Activated T-helper 1 cell treated with anti-CD3 and anti-CD28 coated beads, Interleukin-12 subunit alpha, Interleukin-12 subunit beta, Interleukin-2, Interleukin-4 antibody, amounts not matched to agents 30 ng/mL and 10 ng/mL and 1 ng/mL, durations not matched to agents 14 hours and 24 hours and 36 hours (primary cell): ENCODE measurements around the gene CPEB1. TPM values are rescaled to one million over a fixed set of nuclear protein-coding genes. Genes with fewer than 3 reads are reported as not detected.
"Not testable (repeated sequence)": the region's sequence is repeated elsewhere in the genome, so short reads cannot be mapped to it uniquely, and the experiment has no call there.

Experiments
- DNase-seq: peaks from one replicate; pipeline ENCODE4 v3.0.0; 2021; ENCODE audit warnings: low spot score
- H3K27ac Mint-ChIP-seq: one replicate; pipeline ENCODE4 v1.8.0; 2021; ENCODE audit warnings: mild to moderate bottlenecking, mixed read lengths
- H3K27me3 Mint-ChIP-seq: one replicate; pipeline ENCODE4 v1.8.0; 2022; ENCODE audit warnings: mild to moderate bottlenecking, moderate library complexity, mixed read lengths; ENCODE audit not compliant: insufficient read depth
- H3K36me3 Mint-ChIP-seq: one replicate; pipeline ENCODE4 v1.8.0; 2021; ENCODE audit warnings: low read depth, mixed read lengths
- H3K4me1 Mint-ChIP-seq: one replicate; pipeline ENCODE4 v1.8.0; 2021; ENCODE audit warnings: low read depth, mixed read lengths
- H3K4me3 Mint-ChIP-seq: one replicate; pipeline ENCODE4 v1.8.0; 2021; ENCODE audit warnings: mild to moderate bottlenecking, moderate library complexity, mixed read lengths
- H3K9me3 Mint-ChIP-seq: one replicate; pipeline ENCODE4 v1.8.0; 2021; ENCODE audit warnings: mixed read lengths
- intact Hi-C: fragments of 100-400 bp; cut with micrococcal nuclease; formaldehyde crosslinking; loops from one replicate; pipeline ENCODE4 v1.15.1; 2024
- total RNA-seq: library from RNA; stranded (reverse); gene quantifications from 2 replicates; pipeline ENCODE4 v1.2.3, GENCODE V29; 2022

Gene CPEB1
- total RNA-seq, 1 donor from 2014 or later = not detected

DNA sequence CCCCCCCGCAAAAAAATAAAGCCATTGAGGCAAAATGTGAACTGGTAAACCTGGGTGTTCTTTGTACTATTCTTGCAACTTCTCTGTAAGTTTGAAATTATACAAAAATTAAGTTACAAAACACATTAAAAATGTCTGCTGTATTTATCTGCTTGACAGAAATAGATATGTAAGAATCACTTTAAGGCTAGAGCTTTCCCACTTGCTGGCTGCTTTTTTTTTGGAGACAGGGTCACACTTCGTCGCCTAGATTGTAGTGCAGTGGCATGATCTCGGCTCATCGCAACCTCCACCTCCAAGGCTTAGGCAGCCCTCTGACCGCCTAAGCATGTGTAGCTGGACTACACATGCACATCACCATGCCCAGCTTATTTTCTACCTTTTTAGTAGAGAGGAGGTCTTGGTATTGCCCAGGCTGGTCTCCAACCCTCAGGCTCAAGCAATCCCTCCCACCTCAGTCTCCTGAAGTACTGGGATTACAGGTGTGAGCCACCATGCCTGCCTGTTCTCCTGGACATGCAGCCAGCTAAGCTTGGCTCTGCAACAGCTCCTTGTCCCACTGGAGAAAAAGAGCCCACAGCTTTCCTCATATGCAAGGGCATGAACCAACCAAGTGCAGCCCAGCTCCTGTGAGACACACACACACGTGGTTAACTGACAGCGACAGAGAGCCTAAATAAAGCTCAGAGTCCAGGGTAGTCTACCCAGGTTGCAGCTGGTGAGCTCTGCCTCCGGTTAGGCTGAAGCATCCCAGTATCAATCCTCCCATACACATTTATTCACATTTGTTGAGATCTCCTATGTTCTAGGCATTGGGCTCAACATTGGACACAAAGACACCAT is 111.4 kb downstream of the CPEB1 start:
- H3K4me3 Mint-ChIP-seq = peak overlapping the region; percentile 35

DNA sequence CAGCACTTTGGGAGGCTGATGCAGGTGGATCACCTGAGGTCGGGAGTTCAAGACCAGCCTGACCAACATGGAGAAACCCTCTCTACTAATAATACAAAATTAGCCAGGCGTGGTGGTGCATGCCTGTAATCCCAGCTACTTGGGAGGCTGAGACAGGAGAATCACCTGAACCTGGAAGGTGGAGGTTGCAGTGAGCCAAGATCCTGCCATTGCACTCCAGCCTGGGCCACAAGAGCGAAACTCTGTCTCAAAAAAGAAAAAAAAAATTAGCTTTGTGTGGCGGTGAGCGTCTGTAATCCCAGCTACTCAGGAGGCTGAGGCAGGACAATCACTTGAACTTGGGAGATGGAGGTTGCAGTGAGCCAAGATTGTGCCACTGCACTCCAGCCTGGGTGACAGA is 112.0 kb downstream of the CPEB1 start:
- not testable (repeated sequence) for H3K9me3 Mint-ChIP-seq, H3K4me3 Mint-ChIP-seq, H3K27ac Mint-ChIP-seq, H3K27me3 Mint-ChIP-seq, DNase-seq
- H3K4me1 Mint-ChIP-seq = peaks cover 40% of the 10 kb centered on the region
- H3K36me3 Mint-ChIP-seq = peaks cover 61% of the 10 kb centered on the region
- intact Hi-C loops = loop anchor here (10.0 kb wide), 1 partner anchor 670 kb away; the partner anchor contains the start of gene HDGFL3

More for the DNA sequence above, 111.4 kb downstream of the CPEB1 start:
- Mint-ChIP-seq H3K4me1 (peaks cover 36% of the 10 kb centered on the region), H3K36me3 (peaks cover 61% of the 10 kb centered on the region), H3K9me3 (no peaks in the 10 kb centered on the region), H3K27ac (peak overlapping the region; percentile 68), H3K27me3 (no peaks in the 10 kb centered on the region)
- intact Hi-C loops = loop anchor here (10.0 kb wide), 1 partner anchor 669 kb away; the partner anchor contains the start of gene HDGFL3
- DNase-seq = no peak

DNA sequence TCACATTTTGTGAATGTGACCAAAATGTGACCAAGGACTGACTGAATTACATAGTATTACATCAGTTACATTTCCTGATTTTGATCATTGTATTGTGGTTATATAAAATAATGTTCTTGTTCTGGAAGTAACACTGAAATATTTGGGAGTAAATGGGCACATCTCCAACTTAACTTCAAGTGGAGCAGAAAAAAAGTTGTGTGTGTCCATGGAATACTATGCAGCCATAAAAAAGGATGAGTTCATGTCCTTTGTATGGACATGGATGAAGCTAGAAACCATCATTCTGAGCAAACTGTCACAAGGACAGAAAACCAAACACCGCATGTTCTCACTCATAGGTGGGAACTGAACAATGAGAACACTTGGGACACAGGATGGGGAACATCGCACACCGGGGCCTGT is 112.7 kb downstream of the CPEB1 start:
- Mint-ChIP-seq H3K4me3 (peak overlapping the region; percentile 33), H3K4me1 (peaks cover 42% of the 10 kb centered on the region), H3K36me3 (peaks cover 56% of the 10 kb centered on the region), H3K27ac (peak overlapping the region; percentile 29)
- H3K27me3 Mint-ChIP-seq, H3K9me3 Mint-ChIP-seq, DNase-seq: not testable (repeated sequence)
- intact Hi-C loops = loop anchor here (10.0 kb wide), 1 partner anchor 670 kb away; the partner anchor contains the start of gene HDGFL3

DNA sequence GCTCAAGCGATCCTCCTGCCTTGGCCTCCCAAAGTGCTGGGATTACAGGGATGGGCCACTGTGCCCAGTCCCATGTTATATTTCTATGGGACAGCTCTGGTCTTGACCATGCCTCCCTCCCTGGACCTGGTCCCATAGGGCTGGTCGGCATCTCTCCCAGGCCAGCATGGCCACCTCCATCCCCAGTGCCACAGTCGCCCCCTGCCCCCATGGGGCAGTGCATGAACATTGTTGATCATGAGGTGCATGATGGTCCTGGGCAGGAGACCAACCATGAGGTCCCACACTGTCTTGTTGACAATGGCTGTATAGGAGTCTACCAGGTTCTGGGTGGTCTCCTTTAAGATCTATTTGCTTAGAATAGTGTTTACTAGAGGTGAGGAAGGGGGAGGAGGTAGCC is 113.4 kb downstream of the CPEB1 start:
- no peaks in the 10 kb centered on the region for H3K27me3 Mint-ChIP-seq
- DNase-seq = no peak
- H3K27ac Mint-ChIP-seq = peak overlapping the region; percentile 53
- no peaks in the 10 kb centered on the region for H3K9me3 Mint-ChIP-seq
- H3K36me3 Mint-ChIP-seq = peaks cover 49% of the 10 kb centered on the region
- peaks cover 40% of the 10 kb centered on the region for H3K4me1 Mint-ChIP-seq
- H3K4me3 Mint-ChIP-seq = no peak overlapping the region
- intact Hi-C loops = loop anchor here (10.0 kb wide), 1 partner anchor 671 kb away; the partner anchor contains the start of gene HDGFL3

GRCh38 chr15:82532991-82533481 is 114.1 kb downstream of the CPEB1 start:
- Mint-ChIP-seq H3K4me3 (no peak overlapping the region), H3K27ac (no peak overlapping the region), H3K4me1 (peaks cover 38% of the 10 kb centered on the region), H3K27me3 (no peaks in the 10 kb centered on the region), H3K36me3 (peaks cover 41% of the 10 kb centered on the region), H3K9me3 (no peaks in the 10 kb centered on the region)
- intact Hi-C loops = loop anchor here (10.0 kb wide), 1 partner anchor 672 kb away; the partner anchor contains the start of gene HDGFL3
- DNase-seq = no peak

- Mint-ChIP-seq H3K4me1 (peaks cover 32% of the 10 kb centered on the region), H3K27ac (no peak overlapping the region), H3K36me3 (peaks cover 36% of the 10 kb centered on the region), H3K27me3 (no peaks in the 10 kb centered on the region), H3K9me3 (no peaks in the 10 kb centered on the region), H3K4me3 (no peak overlapping the region)
- intact Hi-C loops = loop anchor here (10.0 kb wide), 1 partner anchor 672 kb away; the partner anchor contains the start of gene HDGFL3
- DNase-seq = no peak
These were observed 114.7 kb downstream of the CPEB1 start for GRCh38 chr15:82532383-82532990.

- no peaks in the 10 kb centered on the region for H3K9me3 Mint-ChIP-seq
- H3K4me3 Mint-ChIP-seq = no peak overlapping the region
- peaks cover 25% of the 10 kb centered on the region for H3K4me1 Mint-ChIP-seq
- peak overlapping the region; percentile 82 for H3K27ac Mint-ChIP-seq
- intact Hi-C loops = loop anchor here (10.0 kb wide), 1 partner anchor 673 kb away; the partner anchor contains the start of gene HDGFL3
- H3K36me3 Mint-ChIP-seq = peaks cover 31% of the 10 kb centered on the region
- no peaks in the 10 kb centered on the region for H3K27me3 Mint-ChIP-seq
- DNase-seq = no peak
These were observed 115.4 kb downstream of the CPEB1 start for GRCh38 chr15:82531496-82532382.

- Mint-ChIP-seq H3K4me1 (peaks cover 18% of the 10 kb centered on the region), H3K9me3 (no peaks in the 10 kb centered on the region), H3K4me3 (no peak overlapping the region), H3K27ac (peak overlapping the region; percentile 78), H3K27me3 (no peaks in the 10 kb centered on the region), H3K36me3 (peaks cover 21% of the 10 kb centered on the region)
- DNase-seq = peak; percentile 57
- intact Hi-C loops = loop anchor here (10.0 kb wide), 1 partner anchor 674 kb away; the partner anchor contains the start of gene HDGFL3
These were observed 116.4 kb downstream of the CPEB1 start for GRCh38 chr15:82530606-82531379.

DNA sequence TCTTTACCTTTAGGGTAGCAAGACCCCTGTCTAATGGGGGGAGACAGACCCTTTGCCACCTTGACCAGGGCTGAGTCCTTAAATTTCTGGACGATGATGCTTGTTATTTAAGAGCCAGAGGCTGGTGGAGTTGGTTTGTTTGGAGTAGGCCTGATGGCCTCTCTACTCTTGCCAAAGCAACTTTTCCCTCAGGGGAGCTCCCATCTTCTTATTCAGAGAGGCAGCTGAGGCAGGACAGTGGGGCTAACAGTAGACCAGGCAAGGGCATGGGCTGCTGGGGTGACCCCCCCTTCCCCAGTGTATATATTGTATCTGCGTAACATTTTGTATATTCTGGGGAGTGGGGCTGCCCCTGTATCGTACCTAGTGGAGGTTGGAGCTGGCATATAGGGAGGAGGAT is 117.2 kb downstream of the CPEB1 start:
- no peaks in the 10 kb centered on the region for H3K27me3 Mint-ChIP-seq

GRCh38 chr15:82513587-82513986 is 133.6 kb downstream of the CPEB1 start:
- H3K27ac Mint-ChIP-seq, H3K9me3 Mint-ChIP-seq, H3K27me3 Mint-ChIP-seq, H3K4me3 Mint-ChIP-seq, H3K36me3 Mint-ChIP-seq, DNase-seq, H3K4me1 Mint-ChIP-seq, intact Hi-C loops: not testable (repeated sequence)

More for the DNA sequence above, 117.2 kb downstream of the CPEB1 start:
- intact Hi-C loops = loop anchor here (10.0 kb wide), 1 partner anchor 675 kb away; the partner anchor contains the start of gene HDGFL3
- Mint-ChIP-seq H3K27ac (no peak overlapping the region), H3K9me3 (no peaks in the 10 kb centered on the region), H3K4me1 (peaks cover 18% of the 10 kb centered on the region), H3K4me3 (no peak overlapping the region), H3K36me3 (peaks cover 13% of the 10 kb centered on the region)
- no peak for DNase-seq

GRCh38 chr15:82507693-82508092 is 139.5 kb downstream of the CPEB1 start:
- H3K27me3 Mint-ChIP-seq, H3K4me3 Mint-ChIP-seq, H3K4me1 Mint-ChIP-seq, H3K36me3 Mint-ChIP-seq, intact Hi-C loops, H3K27ac Mint-ChIP-seq, DNase-seq, H3K9me3 Mint-ChIP-seq: not testable (repeated sequence)
